Esophagus muscularis mucosa (tissue), 4 donors: ENCODE measurements around the gene HADHA.

ENCODE experiments used
- CTCF ChIP-seq, 3 experiments: fragments of 200-600 bp in 2 of 3; fragments of 450-650 bp in 1 of 3; sonication (generic) in 2 of 3; IDR thresholded peaks; one replicate each; pipeline ENCODE4 v1.5.1; 2017 to 2019; ENCODE audit warnings: antibody characterized with exemption in 3 of 3, mild to moderate bottlenecking in 2 of 3, moderate library complexity in 1 of 3
- EP300 ChIP-seq: sonication (generic); formaldehyde crosslinking; IDR thresholded peaks from one replicate; pipeline ENCODE4 v1.6.1; 2017; ENCODE audit warnings: antibody characterized with exemption
- POLR2A ChIP-seq: fragments of 450-650 bp; IDR thresholded peaks from one replicate; pipeline ENCODE4 v1.6.1; 2017; ENCODE audit warnings: antibody characterized with exemption, moderate library complexity, mild to moderate bottlenecking, low read depth
- POLR2AphosphoS5 ChIP-seq, 2 donors: sonication (generic); formaldehyde crosslinking; IDR thresholded peaks; one replicate each; pipeline ENCODE4 v1.6.1; 2017; ENCODE audit warnings: antibody characterized with exemption in 2 of 2

GRCh38 chr2:26245810-26246209 lies 1.4 kb upstream of the HADHA start:
- TF ChIP-seq CTCF (IDR thresholded peaks at IDR 0.05) (no peak), POLR2A (no peak), EP300 (no peak), POLR2AphosphoS5 (IDR thresholded peaks at IDR 0.05) (peak in 1 of 2 donors; percentile 16)
